ENCODE results near the gene EXOC3L4. TPM values are rescaled to one million over a fixed set of nuclear protein-coding genes. Genes with fewer than 3 reads are reported as not detected.
"Not testable (repeated sequence)": the region's sequence is repeated elsewhere in the genome, so short reads cannot be mapped to it uniquely, and the experiment has no call there.

Gene EXOC3L4
- total RNA-seq, 2 donors from 2014 or later = 0.37 TPM; not detected in 1

DNA sequence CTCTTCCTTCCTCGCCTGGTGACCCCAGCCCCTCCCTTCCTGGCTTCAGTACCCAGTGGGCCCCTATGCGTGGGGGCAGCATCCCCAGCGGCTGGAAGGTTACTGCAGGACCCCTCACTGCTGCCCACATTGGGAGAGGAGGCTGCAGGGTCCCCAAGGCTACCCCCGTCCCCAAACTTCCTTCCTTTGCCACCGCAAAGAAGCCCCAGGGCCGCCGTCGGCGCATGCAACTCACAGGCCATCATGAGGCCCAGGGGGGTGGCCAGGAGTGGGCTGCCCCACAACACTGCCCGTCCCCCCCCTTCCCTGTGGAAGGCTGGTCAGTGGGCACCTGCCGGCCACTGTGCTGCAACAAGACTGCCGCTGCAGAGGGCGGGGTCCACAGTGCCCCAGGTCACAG is 19.2 kb downstream of the EXOC3L4 start:
- Histone ChIP-seq H3K4me3 (no peak overlapping the region), H3K36me3 (no peaks in the 10 kb centered on the region), H3K9me3 (no peaks in the 10 kb centered on the region), H3K4me1 (peaks cover 0 to 47% of the 10 kb centered on the region in 2 donors), H3K27me3 (no peaks in the 10 kb centered on the region), H3K27ac (no peak overlapping the region)
- no peak for DNase-seq (ENCODE audit: low spot score)
- TF ChIP-seq, protein P1, sequence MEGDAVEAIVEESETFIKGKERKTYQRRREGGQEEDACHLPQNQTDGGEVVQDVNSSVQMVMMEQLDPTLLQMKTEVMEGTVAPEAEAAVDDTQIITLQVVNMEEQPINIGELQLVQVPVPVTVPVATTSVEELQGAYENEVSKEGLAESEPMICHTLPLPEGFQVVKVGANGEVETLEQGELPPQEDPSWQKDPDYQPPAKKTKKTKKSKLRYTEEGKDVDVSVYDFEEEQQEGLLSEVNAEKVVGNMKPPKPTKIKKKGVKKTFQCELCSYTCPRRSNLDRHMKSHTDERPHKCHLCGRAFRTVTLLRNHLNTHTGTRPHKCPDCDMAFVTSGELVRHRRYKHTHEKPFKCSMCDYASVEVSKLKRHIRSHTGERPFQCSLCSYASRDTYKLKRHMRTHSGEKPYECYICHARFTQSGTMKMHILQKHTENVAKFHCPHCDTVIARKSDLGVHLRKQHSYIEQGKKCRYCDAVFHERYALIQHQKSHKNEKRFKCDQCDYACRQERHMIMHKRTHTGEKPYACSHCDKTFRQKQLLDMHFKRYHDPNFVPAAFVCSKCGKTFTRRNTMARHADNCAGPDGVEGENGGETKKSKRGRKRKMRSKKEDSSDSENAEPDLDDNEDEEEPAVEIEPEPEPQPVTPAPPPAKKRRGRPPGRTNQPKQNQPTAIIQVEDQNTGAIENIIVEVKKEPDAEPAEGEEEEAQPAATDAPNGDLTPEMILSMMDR (IDR thresholded peaks at IDR 0.05) = no peak

GRCh38 chr14:103115086-103115679 is 20.7 kb downstream of the EXOC3L4 start:
- Histone ChIP-seq H3K4me3 (peak overlapping the region in 1 of 2 donors; percentile 17), H3K27ac (peak overlapping the region; percentile 35 to 48), H3K4me1 (peaks cover 0 to 48% of the 10 kb centered on the region in 2 donors)
- not testable (repeated sequence) for H3K27me3 ChIP-seq; DNase-seq (ENCODE audit: low spot score); H3K9me3 ChIP-seq; H3K36me3 ChIP-seq

- Histone ChIP-seq H3K4me3 (no peak overlapping the region), H3K4me1 (peaks cover 0 to 47% of the 10 kb centered on the region in 2 donors), H3K36me3 (no peaks in the 10 kb centered on the region), H3K27ac (no peak overlapping the region), H3K9me3 (no peaks in the 10 kb centered on the region), H3K27me3 (no peaks in the 10 kb centered on the region)
- no peak for DNase-seq (ENCODE audit: low spot score)
- TF ChIP-seq, protein P1 (IDR thresholded peaks at IDR 0.05) = no peak
Observed at GRCh38 chr14:103115845-103116572, 21.5 kb downstream of the EXOC3L4 start.

- Histone ChIP-seq H3K4me1 (peaks cover 0 to 47% of the 10 kb centered on the region in 2 donors), H3K4me3 (no peak overlapping the region), H3K36me3 (no peaks in the 10 kb centered on the region), H3K27ac (no peak overlapping the region), H3K27me3 (no peaks in the 10 kb centered on the region), H3K9me3 (no peaks in the 10 kb centered on the region)
- no peak for DNase-seq (ENCODE audit: low spot score)
- TF ChIP-seq, protein P1 (IDR thresholded peaks at IDR 0.05) = no peak
Observed at GRCh38 chr14:103116636-103117035, 22.1 kb downstream of the EXOC3L4 start.

- H3K36me3 ChIP-seq; H3K27me3 ChIP-seq; H3K4me3 ChIP-seq; DNase-seq (ENCODE audit: low spot score); H3K27ac ChIP-seq; H3K9me3 ChIP-seq: not testable (repeated sequence)
- peaks cover 0 to 50% of the 10 kb centered on the region in 2 donors for H3K4me1 ChIP-seq
Observed at GRCh38 chr14:103117499-103117898, 23.0 kb downstream of the EXOC3L4 start.

DNA sequence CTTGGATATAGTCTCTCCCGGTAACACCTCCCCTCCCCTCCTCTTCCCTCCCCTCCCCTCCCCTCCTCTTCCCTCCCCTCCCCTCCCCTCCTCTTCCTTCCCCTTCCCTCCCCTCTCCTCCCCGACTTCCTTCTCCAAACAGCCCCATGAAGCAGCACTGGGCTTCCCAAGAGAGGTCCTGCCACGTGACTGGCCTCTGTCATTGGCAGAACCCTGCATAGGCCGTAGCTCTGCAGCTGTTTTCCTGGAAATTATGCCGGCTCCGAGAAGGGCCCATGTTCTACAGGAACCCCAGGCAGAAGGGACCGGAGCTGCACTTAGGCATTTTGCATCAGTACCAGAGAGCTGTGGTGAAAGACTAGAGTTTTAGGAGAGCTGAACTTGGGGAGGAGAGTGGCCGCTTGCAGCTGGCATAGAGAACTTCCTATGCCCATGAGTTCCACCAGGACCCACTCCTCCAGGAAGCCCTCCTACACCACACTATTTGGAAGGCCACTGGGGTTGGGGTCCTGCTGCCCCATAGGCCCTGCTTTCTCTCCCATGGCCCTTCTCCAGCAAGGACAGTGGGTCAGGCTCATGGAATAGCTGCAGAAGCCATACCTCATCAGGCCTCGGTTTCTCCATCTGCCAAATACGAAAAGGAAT is 23.6 kb downstream of the EXOC3L4 start:
- TF ChIP-seq, protein P1 (IDR thresholded peaks at IDR 0.05) = no peak
- Histone ChIP-seq H3K27me3 (no peaks in the 10 kb centered on the region), H3K9me3 (no peaks in the 10 kb centered on the region), H3K4me1 (peaks cover 0 to 56% of the 10 kb centered on the region in 2 donors), H3K4me3 (no peak overlapping the region), H3K27ac (peak overlapping the region; percentile 61 to 68), H3K36me3 (no peaks in the 10 kb centered on the region)
- DNase-seq (ENCODE audit: low spot score) = peak; percentile 86
